H1 (cell line): ENCODE measurements around the gene CBY1. TPM values are rescaled to one million over a fixed set of nuclear protein-coding genes. Genes with fewer than 3 reads are reported as not detected.

Source experiments
- CHD2 ChIP-seq: IDR thresholded peaks from 2 replicates; pipeline ENCODE4 v1.6.1; 2012; ENCODE audit warnings: low read length, improper control_type of control experiment
- GTF2F1 ChIP-seq: IDR thresholded peaks from 2 replicates; pipeline ENCODE4 v1.6.1; 2012; ENCODE audit warnings: low read depth, low read length, improper control_type of control experiment, borderline replicate concordance
- JUN ChIP-seq: IDR thresholded peaks from 2 replicates; pipeline ENCODE4 v1.6.1; 2011; ENCODE audit warnings: low read depth, mild to moderate bottlenecking, improper control_type of control experiment, low read length
- polyA plus RNA-seq, 7 experiments: library from polyadenylated mRNA; depleted of rRNA in 3 of 7; stranded (reverse) in 5 of 7; unstranded in 2 of 7; fragments of >200 nt in 5 of 7; fragments of 200-250 nt in 2 of 7; gene quantifications; 1 replicate in 5 of 7; 2 replicates in 1 of 7; 4 replicates in 1 of 7; pipeline versions ENCODE4 v1.2.1 to v1.2.3, GENCODE V29; 2011 to 2013; ENCODE audit warnings: missing spikeins in 2 of 7, mixed read lengths in 2 of 7
- total RNA-seq: library from RNA; stranded (reverse); fragmentation: NEBNext Ultra II Directional; extraction: Animal tissue kit (Norgen Biotek cat#: 25700); gene quantifications from 2 replicates; pipeline ENCODE4 v1.2.1, GENCODE V29; 2021
- TF ChIP-seq, protein P1 (sequence below): IDR thresholded peaks from 2 replicates; pipeline ENCODE4 v1.6.1; 2012; ENCODE audit warnings: low read length, inconsistent platforms
- TF ChIP-seq, protein P2 (sequence below): IDR thresholded peaks from 2 replicates; pipeline ENCODE4 v1.6.1; 2011; ENCODE audit warnings: low read length, improper control_type of control experiment

CBY1 gene
- total and polyA plus RNA-seq, 2 of the 8 experiments (the other 6 are each of a cell fraction or from before 2014, with no cell fraction given), result 23.2 to 30.2 TPM

DNA sequence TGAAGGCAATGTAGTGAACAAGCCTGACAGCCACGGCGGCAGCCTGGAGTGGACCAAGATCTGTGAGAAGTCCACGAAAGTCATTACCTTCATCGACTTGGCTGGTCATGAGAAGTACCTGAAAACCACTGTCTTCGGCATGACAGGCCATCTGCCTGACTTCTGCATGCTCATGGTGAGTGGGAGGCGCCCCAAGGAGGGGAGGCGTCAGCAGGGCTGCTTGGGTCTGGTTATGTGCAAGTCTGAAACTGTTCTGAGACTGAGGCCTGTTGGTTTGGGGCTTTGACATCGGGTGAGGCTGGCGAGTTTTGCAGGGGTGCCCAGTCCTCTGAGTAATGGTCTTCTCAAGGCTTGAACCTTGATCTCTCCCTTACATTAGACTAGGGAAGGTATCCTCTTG, 60.4 kb downstream of the CBY1 start (continued):
- no peak for TF ChIP-seq JUN
- TF ChIP-seq, protein P1, sequence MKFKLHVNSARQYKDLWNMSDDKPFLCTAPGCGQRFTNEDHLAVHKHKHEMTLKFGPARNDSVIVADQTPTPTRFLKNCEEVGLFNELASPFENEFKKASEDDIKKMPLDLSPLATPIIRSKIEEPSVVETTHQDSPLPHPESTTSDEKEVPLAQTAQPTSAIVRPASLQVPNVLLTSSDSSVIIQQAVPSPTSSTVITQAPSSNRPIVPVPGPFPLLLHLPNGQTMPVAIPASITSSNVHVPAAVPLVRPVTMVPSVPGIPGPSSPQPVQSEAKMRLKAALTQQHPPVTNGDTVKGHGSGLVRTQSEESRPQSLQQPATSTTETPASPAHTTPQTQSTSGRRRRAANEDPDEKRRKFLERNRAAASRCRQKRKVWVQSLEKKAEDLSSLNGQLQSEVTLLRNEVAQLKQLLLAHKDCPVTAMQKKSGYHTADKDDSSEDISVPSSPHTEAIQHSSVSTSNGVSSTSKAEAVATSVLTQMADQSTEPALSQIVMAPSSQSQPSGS, result no peak
- TF ChIP-seq CHD2, result no peak
- no peak for TF ChIP-seq GTF2F1
- TF ChIP-seq, protein P2, sequence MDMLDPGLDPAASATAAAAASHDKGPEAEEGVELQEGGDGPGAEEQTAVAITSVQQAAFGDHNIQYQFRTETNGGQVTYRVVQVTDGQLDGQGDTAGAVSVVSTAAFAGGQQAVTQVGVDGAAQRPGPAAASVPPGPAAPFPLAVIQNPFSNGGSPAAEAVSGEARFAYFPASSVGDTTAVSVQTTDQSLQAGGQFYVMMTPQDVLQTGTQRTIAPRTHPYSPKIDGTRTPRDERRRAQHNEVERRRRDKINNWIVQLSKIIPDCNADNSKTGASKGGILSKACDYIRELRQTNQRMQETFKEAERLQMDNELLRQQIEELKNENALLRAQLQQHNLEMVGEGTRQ, result no peak
